WTC11 (cell line): ENCODE data around the gene MICAL3. TPM values are rescaled to one million over a fixed set of nuclear protein-coding genes. Genes with fewer than 3 reads are reported as not detected.

ENCODE experiments used
- ATAC-seq: fragments of 200-7000 bp; cut with Tn5 transposase; 2 replicates; pipeline ENCODE4 v1.10.0; 2021; ENCODE audit warnings: mild to moderate bottlenecking, moderate library complexity
- CTCF ChIA-PET: fragments of 300-600 bp; sonication (Branson Sonifier 250); formaldehyde crosslinking; loops from one replicate; lab custom pipeline; 2021; ENCODE audit warnings: antibody characterized with exemption; lab: Charles Lee
- POLR2A ChIA-PET: fragments of 350-600 bp; sonication (Branson Sonifier 250); formaldehyde crosslinking; loops from one replicate; lab custom pipeline; 2021; ENCODE audit warnings: antibody characterized with exemption; lab: Charles Lee
- DNase-seq: peaks from one replicate; pipeline ENCODE4 v3.0.0; 2021; ENCODE audit warnings: low spot score
- H3K27ac Mint-ChIP-seq: 2 replicates; pipeline ENCODE4 v1.8.0; 2021; ENCODE audit warnings: mixed read lengths
- H3K27me3 Mint-ChIP-seq: 2 replicates; pipeline ENCODE4 v1.8.0; 2021; ENCODE audit warnings: low read depth, mild to moderate bottlenecking, moderate library complexity, mixed read lengths
- H3K36me3 Mint-ChIP-seq: 2 replicates; pipeline ENCODE4 v1.8.0; 2021; ENCODE audit warnings: mixed read lengths
- H3K4me1 Mint-ChIP-seq: 2 replicates; pipeline ENCODE4 v1.8.0; 2022; ENCODE audit warnings: mixed read lengths
- H3K4me3 Mint-ChIP-seq: 2 replicates; pipeline ENCODE4 v1.8.0; 2021; ENCODE audit warnings: mild to moderate bottlenecking, moderate library complexity, mixed read lengths
- H3K9me3 Mint-ChIP-seq: 2 replicates; pipeline ENCODE4 v1.8.0; 2021; ENCODE audit warnings: mixed read lengths
- ARID4B ChIP-seq: sonication (generic); formaldehyde crosslinking; IDR thresholded peaks from 2 replicates; pipeline ENCODE4 v1.8.0; 2023; ENCODE audit warnings: missing genetic modification reagents, mild to moderate bottlenecking, borderline replicate concordance
- CREB1 ChIP-seq: sonication (generic); formaldehyde crosslinking; IDR thresholded peaks from 2 replicates; pipeline ENCODE4 v1.8.0; 2023; ENCODE audit warnings: mild to moderate bottlenecking, missing genetic modification reagents
- ELF4 ChIP-seq: sonication (generic); formaldehyde crosslinking; IDR thresholded peaks from 2 replicates; pipeline ENCODE4 v1.8.1; 2022; ENCODE audit warnings: low read depth, mild to moderate bottlenecking, moderate library complexity, missing genetic modification reagents
- EMX1 ChIP-seq: fragments of 250-450 bp; sonication (Bioruptor Pico); IDR thresholded peaks from 2 replicates; pipeline ENCODE4 v1.8.0; 2021; ENCODE audit warnings: mild to moderate bottlenecking
- GTF2I ChIP-seq: fragments of 250-450 bp; sonication (Bioruptor Pico); conservative IDR thresholded peaks from 2 replicates; pipeline ENCODE4 v1.4.0; 2021; ENCODE audit warnings: mild to moderate bottlenecking
- HMGA2 ChIP-seq: fragments of 250-450 bp; sonication (Bioruptor Pico); IDR thresholded peaks from 2 replicates; pipeline ENCODE4 v1.4.0; 2021; ENCODE audit warnings: mild to moderate bottlenecking, moderate library complexity
- IRF2 ChIP-seq: sonication (generic); formaldehyde crosslinking; IDR thresholded peaks from 2 replicates; pipeline ENCODE4 v1.8.0; 2022; ENCODE audit warnings: low read depth, missing genetic modification reagents, borderline replicate concordance
- JAZF1 ChIP-seq: fragments of 250-450 bp; sonication (Bioruptor Pico); IDR thresholded peaks from 2 replicates; pipeline ENCODE4 v1.9.0; 2021; ENCODE audit warnings: moderate library complexity, mild to moderate bottlenecking, inconsistent platforms
- NR3C1 ChIP-seq: sonication (generic); formaldehyde crosslinking; conservative IDR thresholded peaks from 2 replicates; pipeline ENCODE4 v1.8.1; 2023; ENCODE audit warnings: low read depth, mild to moderate bottlenecking, missing genetic modification reagents
- OVOL2 ChIP-seq: fragments of 250-450 bp; sonication (Bioruptor Pico); IDR thresholded peaks from 2 replicates; pipeline ENCODE4 v1.9.0; 2021; ENCODE audit warnings: mild to moderate bottlenecking, borderline replicate concordance
- PREB ChIP-seq: sonication (generic); formaldehyde crosslinking; IDR thresholded peaks from 2 replicates; pipeline ENCODE4 v1.8.1; 2022; ENCODE audit warnings: mild to moderate bottlenecking, missing genetic modification reagents, moderate library complexity, borderline replicate concordance
- SOX15 ChIP-seq: fragments of 250-450 bp; sonication (Bioruptor Pico); IDR thresholded peaks from 2 replicates; pipeline ENCODE4 v1.9.0; 2021; ENCODE audit warnings: mild to moderate bottlenecking
- SP1 ChIP-seq: sonication (generic); formaldehyde crosslinking; conservative IDR thresholded peaks from 2 replicates; pipeline ENCODE4 v1.8.1; 2022; ENCODE audit warnings: missing genetic modification reagents
- USF2 ChIP-seq: sonication (generic); formaldehyde crosslinking; IDR thresholded peaks from 2 replicates; pipeline ENCODE4 v1.8.1; 2023; ENCODE audit warnings: mild to moderate bottlenecking, missing genetic modification reagents, moderate library complexity
- ZBTB21 ChIP-seq: sonication (generic); formaldehyde crosslinking; IDR thresholded peaks from 2 replicates; pipeline ENCODE4 v1.8.1; 2023; ENCODE audit warnings: mild to moderate bottlenecking, missing genetic modification reagents, borderline replicate concordance
- ZMAT4 ChIP-seq: fragments of 250-450 bp; sonication (Bioruptor Pico); IDR thresholded peaks from 2 replicates; pipeline ENCODE4 v1.9.0; 2021; ENCODE audit warnings: mild to moderate bottlenecking
- ZNF121 ChIP-seq: sonication (generic); formaldehyde crosslinking; IDR thresholded peaks from 2 replicates; pipeline ENCODE4 v1.8.0; 2023; ENCODE audit warnings: missing genetic modification reagents
- ZNF138 ChIP-seq: sonication (generic); formaldehyde crosslinking; conservative IDR thresholded peaks from 2 replicates; pipeline ENCODE4 v1.8.1; 2022; ENCODE audit warnings: mild to moderate bottlenecking, moderate library complexity, missing genetic modification reagents
- ZNF425 ChIP-seq: fragments of 250-450 bp; sonication (Bioruptor Pico); conservative IDR thresholded peaks from 2 replicates; pipeline ENCODE4 v1.9.0; 2021; ENCODE audit warnings: mild to moderate bottlenecking
- total RNA-seq: library from RNA; stranded (reverse); gene quantifications from 3 replicates; pipeline ENCODE4 v1.2.3, GENCODE V29; 2021
- TF ChIP-seq, protein P1 (sequence below): sonication (generic); formaldehyde crosslinking; IDR thresholded peaks from 2 replicates; pipeline ENCODE4 v1.8.1; 2023; ENCODE audit warnings: mild to moderate bottlenecking, missing genetic modification reagents

MICAL3 gene
- total RNA-seq, 1 experiment from 2014 or later, result 41.2 TPM

- TF ChIP-seq EMX1 (CRISPR knock-in tag), result no peak
- no peak for TF ChIP-seq HMGA2 (CRISPR knock-in tag)
- no peak for TF ChIP-seq NR3C1 (CRISPR knock-in tag)
- no peak for TF ChIP-seq GTF2I (CRISPR knock-in tag)
- no peak for TF ChIP-seq CREB1 (CRISPR knock-in tag)
- TF ChIP-seq, protein P1, sequence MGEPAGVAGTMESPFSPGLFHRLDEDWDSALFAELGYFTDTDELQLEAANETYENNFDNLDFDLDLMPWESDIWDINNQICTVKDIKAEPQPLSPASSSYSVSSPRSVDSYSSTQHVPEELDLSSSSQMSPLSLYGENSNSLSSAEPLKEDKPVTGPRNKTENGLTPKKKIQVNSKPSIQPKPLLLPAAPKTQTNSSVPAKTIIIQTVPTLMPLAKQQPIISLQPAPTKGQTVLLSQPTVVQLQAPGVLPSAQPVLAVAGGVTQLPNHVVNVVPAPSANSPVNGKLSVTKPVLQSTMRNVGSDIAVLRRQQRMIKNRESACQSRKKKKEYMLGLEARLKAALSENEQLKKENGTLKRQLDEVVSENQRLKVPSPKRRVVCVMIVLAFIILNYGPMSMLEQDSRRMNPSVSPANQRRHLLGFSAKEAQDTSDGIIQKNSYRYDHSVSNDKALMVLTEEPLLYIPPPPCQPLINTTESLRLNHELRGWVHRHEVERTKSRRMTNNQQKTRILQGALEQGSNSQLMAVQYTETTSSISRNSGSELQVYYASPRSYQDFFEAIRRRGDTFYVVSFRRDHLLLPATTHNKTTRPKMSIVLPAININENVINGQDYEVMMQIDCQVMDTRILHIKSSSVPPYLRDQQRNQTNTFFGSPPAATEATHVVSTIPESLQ (CRISPR knock-in tag), result no peak
Observed at GRCh38 chr22:17918840-17919239, 105.5 kb downstream of the MICAL3 start (continued).

DNA sequence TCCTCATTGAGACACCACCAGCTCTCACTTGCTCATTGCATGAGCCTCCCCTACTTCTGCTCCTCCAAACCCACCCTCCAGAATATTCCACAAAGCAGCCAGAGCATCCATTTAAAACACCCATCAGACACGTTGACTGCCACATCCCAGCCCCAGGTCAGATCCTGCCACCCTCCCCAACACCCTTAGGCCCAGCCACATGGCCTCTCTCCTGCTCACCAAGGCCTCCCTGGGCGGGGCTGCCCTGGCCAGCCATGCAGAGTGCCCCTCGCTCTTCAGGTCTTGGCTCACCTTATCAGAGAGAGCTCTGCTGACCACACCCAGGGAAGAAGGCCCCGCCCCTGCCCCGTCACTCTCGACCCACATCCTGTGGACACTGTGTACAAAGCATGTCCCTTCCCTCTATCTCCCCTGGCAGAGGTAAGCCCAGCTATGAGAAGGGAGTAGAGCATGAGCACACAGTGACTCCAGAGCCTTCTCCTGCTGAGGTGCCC is 106.8 kb downstream of the MICAL3 start:
- ATAC-seq (no peak), DNase-seq (no peak)
- no peak for TF ChIP-seq SP1 (CRISPR knock-in tag)
- TF ChIP-seq ARID4B, result no peak
- TF ChIP-seq PREB (CRISPR knock-in tag), result no peak
- TF ChIP-seq USF2 (CRISPR knock-in tag), result no peak
- no peak for TF ChIP-seq SOX15
- no peak for TF ChIP-seq EMX1 (CRISPR knock-in tag)
- TF ChIP-seq ZNF121 (CRISPR knock-in tag), result no peak
- TF ChIP-seq IRF2 (CRISPR knock-in tag), result no peak
- TF ChIP-seq OVOL2 (CRISPR knock-in tag), result no peak
- TF ChIP-seq ZNF425 (CRISPR knock-in tag), result no peak
- TF ChIP-seq ZNF138 (CRISPR knock-in tag), result no peak
- no peak for TF ChIP-seq ZBTB21 (CRISPR knock-in tag)
- no peak for TF ChIP-seq JAZF1 (CRISPR knock-in tag)
- no peak for TF ChIP-seq ZMAT4 (CRISPR knock-in tag)
- no peak for TF ChIP-seq ELF4 (CRISPR knock-in tag)
- Mint-ChIP-seq H3K36me3 (no peaks in the 10 kb centered on the region), H3K27me3 (no peaks in the 10 kb centered on the region), H3K9me3 (no peaks in the 10 kb centered on the region), H3K27ac (no peak overlapping the region), H3K4me1 (peaks cover 12% of the 10 kb centered on the region), H3K4me3 (no peak overlapping the region)
- ChIA-PET POLR2A (no interaction called here), CTCF (interaction anchor here (1.0 to 1.6 kb wide), 2 partner anchors 26 to 28 kb away, joined by 3 to 4 read pairs; no protein-coding TSS in a partner anchor)
